ENCODE data around the gene AUH. TPM values are rescaled to one million over a fixed set of nuclear protein-coding genes. Genes with fewer than 3 reads are reported as not detected.

The AUH gene
- total RNA-seq, 4 donors from 2014 or later: 23.0 to 39.2 (median 25.7) TPM

DNA sequence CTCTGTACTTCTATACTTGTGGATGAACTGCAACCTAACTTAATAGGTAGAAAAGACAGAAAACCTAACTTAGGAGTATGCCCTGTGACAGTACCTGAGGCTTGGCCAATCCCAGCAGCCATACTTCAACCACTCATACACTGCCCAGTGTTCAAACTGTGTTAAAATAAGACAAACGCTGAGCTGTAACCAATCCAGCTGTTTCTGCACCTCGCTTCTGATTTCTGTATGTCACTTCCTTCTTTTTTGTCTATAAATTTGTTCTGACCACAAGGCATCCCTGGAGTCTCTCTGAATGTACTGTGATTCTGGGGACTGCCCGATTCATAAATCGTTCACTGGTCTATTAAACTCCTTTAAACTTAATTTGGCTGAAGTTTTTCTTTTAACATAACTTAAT is 41.4 kb downstream of the AUH start:
- Histone ChIP-seq H3K9me3 (no peaks in the 10 kb centered on the region), H3K4me1 (no peaks in the 10 kb centered on the region), H3K4me3 (no peak overlapping the region), H3K27ac (no peak overlapping the region), H3K27me3 (no peaks in the 10 kb centered on the region), H3K36me3 (peaks cover 0 to 5% of the 10 kb centered on the region in 2 donors)
- ATAC-seq: no peak
- TF ChIP-seq, protein P1, sequence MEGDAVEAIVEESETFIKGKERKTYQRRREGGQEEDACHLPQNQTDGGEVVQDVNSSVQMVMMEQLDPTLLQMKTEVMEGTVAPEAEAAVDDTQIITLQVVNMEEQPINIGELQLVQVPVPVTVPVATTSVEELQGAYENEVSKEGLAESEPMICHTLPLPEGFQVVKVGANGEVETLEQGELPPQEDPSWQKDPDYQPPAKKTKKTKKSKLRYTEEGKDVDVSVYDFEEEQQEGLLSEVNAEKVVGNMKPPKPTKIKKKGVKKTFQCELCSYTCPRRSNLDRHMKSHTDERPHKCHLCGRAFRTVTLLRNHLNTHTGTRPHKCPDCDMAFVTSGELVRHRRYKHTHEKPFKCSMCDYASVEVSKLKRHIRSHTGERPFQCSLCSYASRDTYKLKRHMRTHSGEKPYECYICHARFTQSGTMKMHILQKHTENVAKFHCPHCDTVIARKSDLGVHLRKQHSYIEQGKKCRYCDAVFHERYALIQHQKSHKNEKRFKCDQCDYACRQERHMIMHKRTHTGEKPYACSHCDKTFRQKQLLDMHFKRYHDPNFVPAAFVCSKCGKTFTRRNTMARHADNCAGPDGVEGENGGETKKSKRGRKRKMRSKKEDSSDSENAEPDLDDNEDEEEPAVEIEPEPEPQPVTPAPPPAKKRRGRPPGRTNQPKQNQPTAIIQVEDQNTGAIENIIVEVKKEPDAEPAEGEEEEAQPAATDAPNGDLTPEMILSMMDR (IDR thresholded peaks at IDR 0.05): no peak
- TF ChIP-seq EP300 (IDR thresholded peaks at IDR 0.05): no peak
- WGBS, 2 donors (ENCODE audit: low coverage in 1 of 2): 85 to 87% methylated on average over 4 of the region's 4 CpGs

DNA sequence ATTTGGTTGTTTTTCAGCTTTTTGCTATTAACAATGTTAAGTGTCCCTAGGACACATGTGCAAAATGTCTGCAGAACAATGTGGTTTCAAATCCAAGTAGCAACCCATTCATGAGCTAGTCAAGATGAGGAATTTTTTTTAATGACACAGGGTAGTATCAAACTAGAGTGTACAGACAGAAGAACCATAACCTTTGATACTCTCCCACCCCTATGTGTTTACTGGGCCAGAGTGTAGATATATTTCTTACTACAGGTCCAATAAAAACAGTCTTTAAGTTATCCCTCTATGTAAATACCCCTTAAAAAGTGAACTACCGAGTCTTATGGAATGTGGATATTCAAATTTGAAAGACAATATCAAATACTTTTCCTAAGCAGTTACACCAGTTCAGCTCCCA is 45.6 kb downstream of the AUH start:
- no peaks in the 10 kb centered on the region for H3K9me3 ChIP-seq
- H3K27ac ChIP-seq: no peak overlapping the region
- TF ChIP-seq, protein P1 (IDR thresholded peaks at IDR 0.05): no peak
- TF ChIP-seq POLR2A (IDR thresholded peaks at IDR 0.05) (no peak), POLR2AphosphoS5 (IDR thresholded peaks at IDR 0.05) (no peak), EP300 (IDR thresholded peaks at IDR 0.05) (no peak)
- WGBS, 2 donors (ENCODE audit: low coverage in 1 of 2): 90 to 100% methylated on average over 1 of the region's 1 CpG
- peaks cover 0 to 16% of the 10 kb centered on the region in 2 donors for H3K36me3 ChIP-seq
- H3K4me1 ChIP-seq: no peaks in the 10 kb centered on the region
- H3K4me3 ChIP-seq: no peak overlapping the region
- no peaks in the 10 kb centered on the region for H3K27me3 ChIP-seq
- no peak for ATAC-seq

DNA sequence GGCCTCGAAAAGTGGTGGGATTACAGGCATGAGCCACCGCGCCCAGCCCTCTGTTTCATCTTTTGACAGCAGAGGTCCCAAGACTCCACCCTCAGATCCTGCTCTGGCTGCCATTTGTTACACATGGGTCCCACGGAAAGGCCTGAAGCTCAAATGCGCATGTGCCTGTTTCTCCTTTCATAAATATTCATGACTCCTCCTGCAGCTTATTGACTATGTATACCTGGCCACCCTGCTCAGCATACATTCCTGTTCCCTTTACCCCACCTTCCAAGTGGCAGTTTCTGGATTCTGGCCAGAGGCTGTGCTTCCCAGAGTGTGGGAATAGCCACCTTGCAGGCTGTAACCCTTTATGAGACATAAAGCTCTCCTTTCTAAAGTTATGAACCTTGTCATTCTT is 46.5 kb downstream of the AUH start:
- Histone ChIP-seq H3K9me3 (no peaks in the 10 kb centered on the region), H3K27ac (no peak overlapping the region), H3K4me3 (no peak overlapping the region), H3K36me3 (peaks cover 0 to 16% of the 10 kb centered on the region in 2 donors), H3K27me3 (no peaks in the 10 kb centered on the region), H3K4me1 (no peaks in the 10 kb centered on the region)
- WGBS, 2 donors (ENCODE audit: low coverage in 1 of 2): 89 to 100% methylated on average over 5 of the region's 5 CpGs
- ATAC-seq: no peak
- no peak for TF ChIP-seq POLR2A (IDR thresholded peaks at IDR 0.05)
- TF ChIP-seq EP300 (IDR thresholded peaks at IDR 0.05): no peak
- TF ChIP-seq, protein P1 (IDR thresholded peaks at IDR 0.05): no peak
- no peak for TF ChIP-seq POLR2AphosphoS5 (IDR thresholded peaks at IDR 0.05)

DNA sequence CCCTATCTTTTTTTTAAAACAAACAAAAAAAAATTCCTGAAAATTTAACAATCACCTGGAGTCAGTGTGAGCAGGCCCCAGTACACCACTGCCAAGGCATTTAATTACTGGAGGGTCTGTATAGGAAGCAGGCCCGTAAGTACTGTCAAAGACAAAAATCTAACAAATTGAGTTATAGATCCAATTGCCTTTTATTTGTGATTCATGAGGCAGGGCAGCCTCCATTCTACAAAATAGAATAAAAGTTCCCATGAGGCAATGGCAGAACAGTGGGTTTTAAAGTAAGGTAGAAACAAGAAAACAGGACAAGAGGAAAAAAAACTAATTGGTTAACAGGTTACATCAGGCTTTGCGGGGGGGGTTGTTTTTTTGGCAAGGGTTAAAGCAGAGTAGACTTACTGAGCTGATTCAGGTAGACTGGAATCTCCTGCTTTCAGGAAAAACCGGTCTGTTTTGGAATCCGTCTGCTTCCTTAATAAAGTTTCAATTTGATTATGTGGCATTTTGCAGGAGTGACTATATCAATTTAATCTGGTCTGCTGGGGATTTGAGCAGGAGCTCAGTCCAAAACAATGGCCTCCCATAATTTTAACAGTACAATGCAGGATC is 48.9 kb downstream of the AUH start:
- no peak overlapping the region for H3K4me3 ChIP-seq
- no peaks in the 10 kb centered on the region for H3K9me3 ChIP-seq
- H3K27me3 ChIP-seq: no peaks in the 10 kb centered on the region
- TF ChIP-seq, protein P1 (IDR thresholded peaks at IDR 0.05): no peak
- TF ChIP-seq POLR2A (IDR thresholded peaks at IDR 0.05): no peak
- TF ChIP-seq EP300 (IDR thresholded peaks at IDR 0.05): no peak
- no peak for TF ChIP-seq POLR2AphosphoS5 (IDR thresholded peaks at IDR 0.05)
- 70 to 89% methylated on average over 2 to 4 of the region's 4 CpGs for WGBS, 2 donors (ENCODE audit: low coverage in 1 of 2)
- no peak overlapping the region for H3K27ac ChIP-seq
- no peaks in the 10 kb centered on the region for H3K4me1 ChIP-seq
- no peak for ATAC-seq
- peaks cover 0 to 11% of the 10 kb centered on the region in 2 donors for H3K36me3 ChIP-seq

DNA sequence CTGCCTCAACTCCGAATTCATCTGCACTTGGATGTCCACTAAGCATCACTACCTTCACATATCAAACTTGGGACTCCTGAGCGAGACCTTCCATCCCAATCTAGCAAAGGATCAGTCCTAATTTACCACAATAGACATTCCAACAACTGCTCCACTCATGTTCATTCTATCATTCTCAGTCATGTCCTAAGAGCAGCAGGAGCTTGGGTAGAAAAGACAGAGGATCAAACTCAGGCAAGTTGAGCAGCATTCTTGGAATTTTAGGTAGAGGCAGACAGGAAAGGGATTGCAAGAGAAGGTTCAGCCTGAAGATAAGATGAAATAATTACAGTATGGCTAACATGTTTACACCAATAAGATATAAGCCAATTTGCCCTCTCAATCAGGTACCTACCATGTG is 51.7 kb downstream of the AUH start:
- Histone ChIP-seq H3K4me3 (no peak overlapping the region), H3K36me3 (peaks cover 0 to 11% of the 10 kb centered on the region in 2 donors), H3K27me3 (no peaks in the 10 kb centered on the region), H3K27ac (no peak overlapping the region), H3K9me3 (no peaks in the 10 kb centered on the region), H3K4me1 (no peaks in the 10 kb centered on the region)
- 100% methylated on average over 2 of the region's 2 CpGs for WGBS, 2 donors (ENCODE audit: low coverage in 1 of 2)
- TF ChIP-seq POLR2AphosphoS5 (IDR thresholded peaks at IDR 0.05): no peak
- TF ChIP-seq, protein P1 (IDR thresholded peaks at IDR 0.05): no peak
- no peak for TF ChIP-seq POLR2A (IDR thresholded peaks at IDR 0.05)
- TF ChIP-seq EP300 (IDR thresholded peaks at IDR 0.05): no peak
- ATAC-seq: no peak

Data from gastroesophageal sphincter (tissue), 4 donors.